ENCODE measurements around the gene ZFYVE28. TPM values are rescaled to one million over a fixed set of nuclear protein-coding genes. Genes with fewer than 3 reads are reported as not detected.
"Not testable (repeated sequence)": the region's sequence is repeated elsewhere in the genome, so short reads cannot be mapped to it uniquely, and the experiment has no call there.

ZFYVE28 gene
- 10 to 100 TPM in 1 of 2 donors, 1 to 10 TPM in 1; 5.7 to 16.8 TPM for total RNA-seq

GRCh38 chr4:2417765-2418649 lies at the start of gene ZFYVE28:
Gene ZFYVE28, minus strand, starts transcription at chr4:2418645. Its CDS starts 322 bp downstream, at chr4:2418323.
- H3K4me3 ChIP-seq, result peak within 1 kb of the TSS in 1 of 2 donors; percentile 34
- peak within 1 kb of the TSS in 3 of 4 donors; percentile 33 to 79 (median 77) for H3K27ac ChIP-seq
- peak in 2 of 4 donors; percentile 11 to 43 for DNase-seq
- no peaks in the 10 kb centered on the region for H3K9me3 ChIP-seq
- 1 to 4% methylated on average over 23 to 86 of the region's 90 CpGs for WGBS, 2 donors
- ATAC-seq, result no peak
- TF ChIP-seq POLR2A (IDR thresholded peaks at IDR 0.05), result peak in 1 of 3 donors; percentile 30
- TF ChIP-seq CTCF (IDR thresholded peaks at IDR 0.05), result no peak
- no peaks in the 10 kb centered on the region for H3K36me3 ChIP-seq (replicated peaks in 1 of 2; ENCODE audit: insufficient read depth in 1 of 2, low read depth in 2 of 2)
- H3K4me1 ChIP-seq, result peaks cover 39% of the 10 kb centered on the region
- intact Hi-C loops (cut with DNase I), result no loop called here
- no peaks in the 10 kb centered on the region for H3K27me3 ChIP-seq

GRCh38 chr4:2465544-2465943 lies 47.1 kb upstream of the ZFYVE28 start:
- DNase-seq; intact Hi-C loops (cut with DNase I); H3K36me3 ChIP-seq (replicated peaks in 1 of 2; ENCODE audit: insufficient read depth in 1 of 2, low read depth in 2 of 2); H3K9me3 ChIP-seq; H3K27me3 ChIP-seq; H3K4me3 ChIP-seq; H3K27ac ChIP-seq; ATAC-seq: not testable (repeated sequence)
- H3K4me1 ChIP-seq, result peaks cover 32% of the 10 kb centered on the region

DNA sequence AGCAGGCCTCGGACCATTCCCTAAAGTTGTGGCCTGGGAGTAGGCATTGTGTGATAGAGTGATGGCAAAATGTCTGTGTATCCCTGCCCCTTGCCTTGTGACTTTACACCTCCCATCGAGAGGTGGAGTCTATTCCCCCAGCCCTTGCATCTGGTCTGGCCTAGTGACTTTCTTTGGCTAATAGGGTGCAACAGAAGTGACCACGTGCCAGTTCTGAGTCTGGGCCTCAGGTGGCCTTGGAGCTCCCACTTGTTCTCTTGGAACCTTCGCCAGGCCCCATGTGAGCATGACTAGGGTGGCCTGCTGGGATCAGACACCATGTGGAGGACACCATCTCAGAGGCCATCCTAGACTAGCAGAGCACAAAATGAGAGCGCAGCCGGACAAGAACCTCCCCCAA lies 46.6 kb upstream of the ZFYVE28 start:
- intact Hi-C loops (cut with DNase I), result no loop called here
- TF ChIP-seq CTCF (IDR thresholded peaks at IDR 0.05) (no peak), POLR2A (IDR thresholded peaks at IDR 0.05) (no peak)
- Histone ChIP-seq H3K27me3 (no peaks in the 10 kb centered on the region), H3K9me3 (no peaks in the 10 kb centered on the region), H3K27ac (no peak overlapping the region), H3K4me1 (peaks cover 27% of the 10 kb centered on the region), H3K36me3 (replicated peaks in 1 of 2; ENCODE audit: insufficient read depth in 1 of 2, low read depth in 2 of 2) (no peaks in the 10 kb centered on the region), H3K4me3 (no peak overlapping the region)
- DNase-seq (no peak), ATAC-seq (no peak)
- WGBS, 2 donors, result 80% methylated on average over 4 to 6 of the region's 6 CpGs

DNA sequence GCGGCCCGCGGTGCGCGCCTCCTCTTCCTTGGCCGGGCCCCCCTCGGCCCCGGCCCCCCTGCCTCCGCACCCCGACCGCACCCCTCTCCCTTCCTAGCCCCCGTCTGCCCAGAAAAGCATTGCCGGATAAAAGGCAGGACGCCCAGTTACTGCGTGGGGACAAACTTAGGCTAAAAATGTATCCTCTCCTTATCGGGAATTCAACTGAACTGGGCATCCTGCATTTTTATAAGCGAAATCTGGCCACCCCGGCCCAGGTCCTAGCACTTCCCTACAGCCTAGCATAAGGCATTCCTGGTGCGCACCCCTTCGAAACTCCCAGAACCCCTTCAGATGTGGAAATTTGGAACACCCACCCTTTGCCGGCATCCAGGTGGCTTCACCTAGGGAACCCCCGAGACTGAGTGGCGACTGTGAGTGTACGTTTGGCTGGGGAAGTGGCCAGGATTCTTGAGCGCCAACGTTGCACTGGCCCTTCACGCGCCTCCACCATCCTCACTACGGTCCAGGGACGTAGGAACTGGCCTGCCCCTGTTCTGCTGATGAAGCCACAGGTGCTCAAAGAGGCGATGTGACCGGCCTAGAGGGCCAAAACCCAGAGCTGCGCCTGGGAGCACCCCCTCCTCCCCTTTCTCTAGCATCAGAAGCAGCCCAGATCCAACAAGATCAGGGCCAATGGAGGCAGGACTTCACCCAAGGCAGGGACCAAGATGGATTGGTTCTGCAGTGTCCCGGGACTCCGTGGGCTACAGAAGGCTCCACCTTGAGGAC lies 44.7 kb upstream of the ZFYVE28 start:
- DNase-seq (no peak), ATAC-seq (no peak)
- intact Hi-C loops (cut with DNase I), result no loop called here
- TF ChIP-seq CTCF (IDR thresholded peaks at IDR 0.05) (no peak), POLR2A (IDR thresholded peaks at IDR 0.05) (no peak)
- WGBS, 2 donors, result 29 to 60% methylated on average over 12 to 32 of the region's 35 CpGs
- H3K36me3 ChIP-seq (replicated peaks in 1 of 2; ENCODE audit: insufficient read depth in 1 of 2, low read depth in 2 of 2), result no peaks in the 10 kb centered on the region
- H3K4me1 ChIP-seq, result peaks cover 24% of the 10 kb centered on the region
- no peaks in the 10 kb centered on the region for H3K27me3 ChIP-seq
- H3K9me3 ChIP-seq, result no peaks in the 10 kb centered on the region
- H3K27ac ChIP-seq, result peak overlapping the region in 3 of 4 donors; percentile 45 to 55 (median 52)
- H3K4me3 ChIP-seq, result no peak overlapping the region

Data from body of pancreas (tissue), 4 donors.